Liver (tissue), 9 donors: ENCODE measurements around the gene KIAA1217. TPM values are rescaled to one million over a fixed set of nuclear protein-coding genes. Genes with fewer than 3 reads are reported as not detected.

ENCODE experiments used
- DNase-seq: peaks from one replicate; pipeline ENCODE4 v3.0.0-alpha.2; 2017; ENCODE audit warnings: low spot score
- H3K27ac ChIP-seq, 2 donors: one replicate each; pipeline ENCODE4 v1.7.0; 2013; ENCODE audit warnings: inconsistent platforms in 2 of 2, low read length in 2 of 2, control low read depth in 1 of 2, low read depth in 1 of 2, mild to moderate bottlenecking in 1 of 2
- H3K27me3 ChIP-seq, 4 donors: one replicate each; pipeline versions ENCODE4 v1.6.1 to v1.7.0; 2013; ENCODE audit warnings: low read length in 3 of 4, inconsistent platforms in 1 of 4, mild to moderate bottlenecking in 1 of 4, moderate library complexity in 1 of 4; ENCODE audit not compliant: control insufficient read depth in 4 of 4, insufficient read depth in 4 of 4
- H3K36me3 ChIP-seq, 4 donors: one replicate each; pipeline versions ENCODE4 v1.6.1 to v1.7.0; 2013; ENCODE audit warnings: low read length in 3 of 4, mild to moderate bottlenecking in 3 of 4, low read depth in 1 of 4, moderate library complexity in 1 of 4; ENCODE audit not compliant: control insufficient read depth in 4 of 4, insufficient read depth in 3 of 4
- H3K4me1 ChIP-seq, 4 donors: one replicate each; pipeline versions ENCODE4 v1.6.1 to v1.7.0; 2013; ENCODE audit warnings: low read length in 3 of 4, mild to moderate bottlenecking in 3 of 4, moderate library complexity in 1 of 4; ENCODE audit not compliant: control insufficient read depth in 4 of 4, insufficient read depth in 4 of 4
- H3K4me3 ChIP-seq, 3 donors: one replicate each; pipeline versions ENCODE4 v1.6.1 to v1.7.0; 2013; ENCODE audit warnings: low read length in 3 of 3, control low read depth in 1 of 3, low read depth in 1 of 3, mild to moderate bottlenecking in 1 of 3
- H3K9ac ChIP-seq, 2 donors: one replicate each; pipeline ENCODE4 v1.7.0; 2013; ENCODE audit warnings: low read length in 2 of 2, mild to moderate bottlenecking in 2 of 2, moderate library complexity in 2 of 2, control low read depth in 1 of 2, low read depth in 1 of 2
- H3K9me3 ChIP-seq, 4 donors: one replicate each; pipeline versions ENCODE4 v1.6.1 to v1.7.0; 2013; ENCODE audit warnings: low read length in 3 of 4; ENCODE audit not compliant: control insufficient read depth in 4 of 4
- ATF3 ChIP-seq: IDR thresholded peaks from 2 replicates; pipeline ENCODE4 v1.6.1; 2016; ENCODE audit warnings: antibody characterized with exemption
- CTCF ChIP-seq: fragments of 150-350 bp; IDR thresholded peaks from 2 replicates; pipeline ENCODE4 v1.5.1; 2017; ENCODE audit warnings: improper control_type of control experiment, low read depth, low read length; ENCODE audit not compliant: missing input control
- EGR1 ChIP-seq, 2 donors: IDR thresholded peaks; 2 replicates each; pipeline ENCODE4 v1.6.1; 2016 to 2018; ENCODE audit warnings: antibody characterized with exemption in 2 of 2, low read depth in 2 of 2
- FOXA1 ChIP-seq: IDR thresholded peaks from 2 replicates; pipeline ENCODE4 v1.6.1; 2016; ENCODE audit warnings: antibody characterized with exemption
- FOXA2 ChIP-seq: IDR thresholded peaks from 2 replicates; pipeline ENCODE4 v1.6.1; 2016; ENCODE audit warnings: antibody characterized with exemption
- GABPA ChIP-seq, 2 donors: IDR thresholded peaks in 1 of 2; conservative IDR thresholded peaks in 1 of 2; 2 replicates each; pipeline ENCODE4 v1.6.1; 2016; ENCODE audit warnings: antibody characterized with exemption in 2 of 2, mild to moderate bottlenecking in 1 of 2, moderate library complexity in 1 of 2
- HNF4A ChIP-seq, 2 donors: conservative IDR thresholded peaks; 2 replicates each; pipeline ENCODE4 v1.6.1; 2016; ENCODE audit warnings: antibody characterized with exemption in 2 of 2, mild to moderate bottlenecking in 2 of 2
- HNF4G ChIP-seq: IDR thresholded peaks from 2 replicates; pipeline ENCODE4 v1.6.1; 2016; ENCODE audit warnings: antibody characterized with exemption
- JUND ChIP-seq, 2 donors: IDR thresholded peaks; 2 replicates each; pipeline ENCODE4 v1.6.1; 2016; ENCODE audit warnings: antibody characterized with exemption in 2 of 2
- MAX ChIP-seq: IDR thresholded peaks from 2 replicates; pipeline ENCODE4 v1.6.1; 2016; ENCODE audit warnings: antibody characterized with exemption
- NR2F2 ChIP-seq: IDR thresholded peaks from 2 replicates; pipeline ENCODE4 v1.6.1; 2016; ENCODE audit warnings: antibody characterized with exemption
- RAD21 ChIP-seq, 2 donors: IDR thresholded peaks; 2 replicates each; pipeline ENCODE4 v1.6.1; 2016; ENCODE audit warnings: antibody characterized with exemption in 2 of 2, mild to moderate bottlenecking in 2 of 2
- REST ChIP-seq: IDR thresholded peaks from 2 replicates; pipeline ENCODE4 v1.6.1; 2016; ENCODE audit warnings: antibody characterized with exemption, mild to moderate bottlenecking
- RXRA ChIP-seq, 2 donors: IDR thresholded peaks; 2 replicates each; pipeline ENCODE4 v1.6.1; 2017 to 2018; ENCODE audit warnings: antibody characterized with exemption in 2 of 2, mild to moderate bottlenecking in 1 of 2
- SP1 ChIP-seq: IDR thresholded peaks from 2 replicates; pipeline ENCODE4 v1.6.1; 2018; ENCODE audit warnings: antibody characterized with exemption, mild to moderate bottlenecking
- TAF1 ChIP-seq: conservative IDR thresholded peaks from 2 replicates; pipeline ENCODE4 v1.6.1; 2016; ENCODE audit warnings: antibody characterized with exemption, mild to moderate bottlenecking
- ZBTB33 ChIP-seq: IDR thresholded peaks from 2 replicates; pipeline ENCODE4 v1.6.1; 2016; ENCODE audit warnings: antibody characterized with exemption
- WGBS: extraction: QIAGEN DNeasy Blood & Tissue Kit; methylation state at CpG from one replicate; pipeline ENCODE4 v1.1.7; 2013; 5-methylcytosine and 5-hydroxymethylcytosine counted together
- polyA plus RNA-seq, 2 donors: library from polyadenylated mRNA; stranded (reverse) in 1 of 2; unstranded in 1 of 2; fragments of 200-250 nt in 1 of 2; fragments of >200 nt in 1 of 2; fragmentation: Nextera tagmentation in 1 of 2; extraction: Ambion mirVana in 1 of 2; gene quantifications; one replicate each; pipeline versions ENCODE4 v1.2.1 to v1.2.3, GENCODE V29; 2013 to 2015
- total RNA-seq, 2 donors: library from RNA; depleted of rRNA; stranded (reverse); fragments of >200 nt; gene quantifications; one replicate each; pipeline ENCODE4 v1.2.3, GENCODE V29; 2014
- donor health status: healthy.
- donor health status: healthy.
- donor health status: healthy.
- donor health status: healthy.
- donor health status: healthy.

Gene KIAA1217
- total and polyA plus RNA-seq, 4 donors: 4.5 to 12.8 (median 6.8) TPM

GRCh38 chr10:24255881-24256311 lies 47.0 kb downstream of the KIAA1217 start:
- TF ChIP-seq EGR1 (IDR thresholded peaks at IDR 0.05; ENCODE audit: low read depth in 2 of 2): no peak

GRCh38 chr10:24256619-24257107 lies 47.7 kb downstream of the KIAA1217 start:
- no peak for DNase-seq
- H3K27ac ChIP-seq: no peak overlapping the region
- H3K9me3 ChIP-seq: no peaks in the 10 kb centered on the region
- 67% methylated on average over 2 of the region's 2 CpGs for WGBS
- no peak overlapping the region for H3K4me3 ChIP-seq
- H3K9ac ChIP-seq: no peak overlapping the region
- H3K4me1 ChIP-seq: no peaks in the 10 kb centered on the region
- no peak for TF ChIP-seq RAD21 (IDR thresholded peaks at IDR 0.05)
- no peak for TF ChIP-seq ZBTB33
- no peak for TF ChIP-seq CTCF
- no peak for TF ChIP-seq SP1
- no peak for TF ChIP-seq FOXA1
- TF ChIP-seq MAX: no peak
- TF ChIP-seq EGR1 (IDR thresholded peaks at IDR 0.05; ENCODE audit: low read depth in 2 of 2): no peak
- no peak for TF ChIP-seq RXRA (IDR thresholded peaks at IDR 0.05)
- no peak for TF ChIP-seq JUND (IDR thresholded peaks at IDR 0.05)
- no peak for TF ChIP-seq TAF1
- no peak for TF ChIP-seq HNF4A (conservative IDR thresholded peaks at IDR 0.05)
- TF ChIP-seq FOXA2: no peak
- no peak for TF ChIP-seq HNF4G
- H3K27me3 ChIP-seq: no peaks in the 10 kb centered on the region
- H3K36me3 ChIP-seq: no peaks in the 10 kb centered on the region

More at GRCh38 chr10:24255881-24256311, 47.0 kb downstream of the KIAA1217 start:
- Histone ChIP-seq H3K4me1 (no peaks in the 10 kb centered on the region), H3K27me3 (no peaks in the 10 kb centered on the region), H3K4me3 (no peak overlapping the region), H3K36me3 (no peaks in the 10 kb centered on the region), H3K27ac (no peak overlapping the region), H3K9ac (no peak overlapping the region), H3K9me3 (no peaks in the 10 kb centered on the region)
- 74% methylated on average over 5 of the region's 5 CpGs for WGBS
- no peak for DNase-seq

- no peak for DNase-seq
- H3K27me3 ChIP-seq: no peaks in the 10 kb centered on the region
- no peak overlapping the region for H3K4me3 ChIP-seq
- 85% methylated on average over 4 of the region's 4 CpGs for WGBS
- TF ChIP-seq FOXA2: no peak
- no peak for TF ChIP-seq HNF4A (conservative IDR thresholded peaks at IDR 0.05)
- TF ChIP-seq FOXA1: no peak
- no peak for TF ChIP-seq GABPA (IDR thresholded peaks at IDR 0.05 in 1 of 2, conservative IDR thresholded peaks at IDR 0.05 in 1 of 2)
- TF ChIP-seq REST: no peak
- no peak for TF ChIP-seq ZBTB33
- no peak for TF ChIP-seq SP1
- no peak for TF ChIP-seq RAD21 (IDR thresholded peaks at IDR 0.05)
- no peak for TF ChIP-seq EGR1 (IDR thresholded peaks at IDR 0.05; ENCODE audit: low read depth in 2 of 2)
- no peak for TF ChIP-seq ATF3
- no peak for TF ChIP-seq NR2F2
- TF ChIP-seq RXRA (IDR thresholded peaks at IDR 0.05): no peak
- TF ChIP-seq JUND (IDR thresholded peaks at IDR 0.05): no peak
- no peak for TF ChIP-seq MAX
- no peak overlapping the region for H3K27ac ChIP-seq
- H3K9ac ChIP-seq: no peak overlapping the region
- H3K4me1 ChIP-seq: no peaks in the 10 kb centered on the region
- no peaks in the 10 kb centered on the region for H3K36me3 ChIP-seq
- H3K9me3 ChIP-seq: no peaks in the 10 kb centered on the region
Measured at GRCh38 chr10:24257588-24257987, 48.6 kb downstream of the KIAA1217 start.
